GM18502 (cell line): Measurements from ENCODE around the gene CACNA2D4.
"Not testable (repeated sequence)": the region's sequence is repeated elsewhere in the genome, so short reads cannot be mapped to it uniquely, and the experiment has no call there.

Experiments
- ATAC-seq: cut with Tn5 transposase; IDR thresholded peaks from one replicate; pipeline ENCODE4 v1.9.1; 2021; ENCODE audit warnings: mild to moderate bottlenecking; ENCODE audit not compliant: unreplicated experiment, poor library complexity

The CACNA2D4 gene

DNA sequence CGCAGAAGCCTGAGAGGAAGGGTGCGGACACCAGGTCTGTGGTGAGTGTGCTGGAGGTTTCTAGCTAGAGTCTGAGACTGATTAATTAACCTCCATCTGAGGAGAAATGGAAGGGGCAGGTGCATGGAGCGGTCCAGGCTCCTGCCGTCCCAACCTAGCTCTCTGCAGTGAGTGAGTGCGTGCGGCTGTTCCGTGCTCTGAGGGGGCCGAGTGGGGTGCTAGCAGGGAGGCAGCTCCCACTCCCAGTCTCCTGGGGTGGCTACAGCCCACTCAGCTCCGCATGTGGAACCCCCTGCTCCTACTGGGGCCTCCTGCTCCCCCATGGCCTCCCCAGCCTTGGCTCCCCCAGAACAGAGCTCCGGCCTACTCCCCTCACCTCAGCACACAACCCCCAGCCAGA, 95.2 kb downstream of the CACNA2D4 start:
- ATAC-seq: no peak

DNA sequence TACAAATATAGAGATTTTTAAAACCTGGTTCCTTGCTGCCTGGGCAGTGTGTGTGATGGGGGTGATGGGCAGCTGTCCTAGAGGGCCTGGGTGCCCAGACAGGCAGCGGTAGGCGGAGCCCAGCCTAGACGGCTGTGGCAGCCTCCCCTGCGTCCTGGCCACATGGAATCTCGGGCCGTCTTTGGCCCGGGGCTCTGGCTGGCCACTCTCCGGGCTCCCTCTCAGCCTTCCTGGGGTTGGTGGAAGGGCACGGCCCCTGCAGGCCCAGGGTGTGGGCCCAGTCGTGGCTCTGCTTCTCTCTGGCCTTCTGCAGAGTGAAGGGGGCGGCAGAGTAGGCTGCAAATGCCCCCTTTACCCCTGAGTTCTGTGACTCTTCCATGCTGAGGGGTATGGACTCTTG, 95.8 kb downstream of the CACNA2D4 start:
- no peak for ATAC-seq

DNA sequence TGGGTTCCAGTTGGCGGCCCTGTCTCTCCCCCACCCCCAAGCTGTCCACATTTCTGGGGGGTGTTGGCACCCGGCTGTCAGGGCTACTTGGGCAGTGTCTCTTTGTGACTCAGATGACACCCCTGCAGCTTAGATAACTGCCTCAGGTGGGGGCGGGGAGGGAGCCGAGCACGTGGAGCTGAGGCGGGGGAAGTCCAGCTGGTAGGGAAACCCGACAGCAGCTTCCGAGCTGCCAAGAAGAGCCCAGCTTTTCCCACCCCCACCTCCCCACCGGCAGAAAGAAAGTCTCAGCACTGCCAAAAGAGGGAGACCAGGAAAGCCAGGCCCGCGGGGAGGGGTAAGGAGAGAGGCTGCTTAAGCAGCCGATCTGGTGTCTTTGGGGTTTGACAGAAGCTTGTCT, 96.6 kb downstream of the CACNA2D4 start:
- no peak for ATAC-seq

DNA sequence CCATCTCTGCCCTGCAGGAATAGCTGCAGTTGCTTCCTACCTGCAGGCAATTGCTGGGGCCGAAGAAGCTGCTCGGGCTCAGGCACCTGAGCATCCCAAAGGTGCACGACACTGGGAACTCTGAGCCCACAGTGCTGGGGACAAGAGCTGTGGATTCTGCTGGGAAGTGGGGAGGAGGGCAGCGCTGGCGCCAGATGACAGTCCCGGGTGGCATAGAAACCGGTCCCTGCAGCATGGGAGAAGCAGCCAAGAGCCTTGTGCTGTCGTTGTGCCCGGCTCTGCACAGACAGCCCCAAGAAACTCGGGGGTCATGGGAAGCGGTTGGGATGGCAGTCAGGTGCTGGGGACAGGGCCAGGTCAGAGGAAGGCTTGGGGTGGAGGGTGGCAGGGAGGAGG, 97.6 kb downstream of the CACNA2D4 start:
- no peak for ATAC-seq

DNA sequence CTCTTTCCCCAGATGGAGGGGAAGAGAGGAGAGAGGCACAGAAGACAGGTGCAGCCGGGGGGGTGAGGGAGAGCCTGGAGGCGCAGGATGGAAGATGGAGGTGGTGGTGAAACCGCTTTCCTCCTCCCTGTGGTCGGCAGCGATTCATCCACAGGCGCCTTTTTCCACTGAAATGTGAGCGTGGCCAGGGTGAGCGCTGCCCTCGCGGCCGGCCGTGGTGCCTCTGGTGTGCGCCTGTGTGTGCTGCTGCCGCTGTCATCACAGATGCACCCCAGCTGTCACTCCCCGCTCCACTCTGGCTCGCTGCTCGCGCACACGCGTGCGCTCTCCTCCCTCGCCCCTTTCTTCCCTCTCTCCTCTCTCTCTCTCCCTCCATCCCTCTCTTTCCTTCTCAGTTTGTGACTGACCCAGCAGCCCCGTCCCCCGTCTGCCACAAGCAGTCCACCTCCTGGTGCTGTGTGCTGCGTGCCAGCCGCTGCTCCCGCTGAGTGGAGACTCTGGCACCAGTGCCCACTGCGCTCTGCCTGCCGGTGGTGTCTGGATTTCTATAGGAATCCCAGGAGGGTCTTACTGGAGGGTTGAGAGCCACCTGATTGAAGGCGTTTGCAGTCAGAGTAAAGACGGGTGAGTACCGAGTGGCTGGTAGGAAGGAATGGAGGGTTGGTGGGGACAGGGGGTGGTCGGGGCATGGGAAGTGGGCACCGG, 98.1 kb downstream of the CACNA2D4 start, which contains the start of gene LRTM2:
TSS of gene LRTM2 (plus strand) at position 375 of the 705 bp plus-strand sequence. CDS start 7,584 bp downstream, outside the sequence.
- ATAC-seq: no peak

DNA sequence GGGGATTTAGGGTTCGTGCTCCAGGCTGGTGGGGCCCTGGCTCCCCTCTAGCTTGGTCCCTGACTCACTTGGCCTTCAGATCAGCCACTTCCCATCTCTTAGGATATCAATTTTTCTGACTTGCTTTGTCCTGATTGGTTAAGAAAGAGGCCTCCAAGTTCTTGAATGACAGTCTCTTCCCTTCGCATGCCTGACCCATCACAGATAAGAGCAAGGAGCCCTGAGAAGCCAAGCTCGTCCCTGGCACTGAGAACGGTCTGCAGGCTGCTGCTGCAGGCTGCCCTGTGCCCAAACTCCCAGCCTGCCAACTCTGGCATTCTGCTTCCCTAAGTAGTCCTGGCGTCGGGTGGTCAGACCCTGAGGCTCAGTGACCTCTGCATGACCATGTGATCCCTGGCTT, 98.9 kb downstream of the CACNA2D4 start:
- ATAC-seq: no peak

DNA sequence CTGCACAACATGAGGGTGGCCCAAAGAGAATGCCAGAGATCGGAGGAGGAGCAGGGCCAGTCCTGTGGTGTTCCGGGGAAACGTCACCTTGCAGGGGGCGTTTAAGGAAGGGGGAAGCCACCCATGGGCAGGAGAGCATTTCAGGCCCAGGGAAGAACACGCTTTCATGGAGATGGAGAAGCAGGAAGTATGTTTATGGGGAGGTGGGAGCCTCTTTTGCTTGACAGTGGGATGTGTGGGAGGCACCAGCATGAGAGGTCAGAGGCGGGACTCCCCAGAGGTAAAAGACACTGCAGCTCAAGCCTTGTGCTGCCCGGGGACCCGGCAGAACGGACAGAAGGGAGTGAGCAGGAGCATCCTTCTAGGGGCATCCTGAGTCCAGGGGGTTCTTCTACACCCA, 99.4 kb downstream of the CACNA2D4 start:
- ATAC-seq: no peak

DNA sequence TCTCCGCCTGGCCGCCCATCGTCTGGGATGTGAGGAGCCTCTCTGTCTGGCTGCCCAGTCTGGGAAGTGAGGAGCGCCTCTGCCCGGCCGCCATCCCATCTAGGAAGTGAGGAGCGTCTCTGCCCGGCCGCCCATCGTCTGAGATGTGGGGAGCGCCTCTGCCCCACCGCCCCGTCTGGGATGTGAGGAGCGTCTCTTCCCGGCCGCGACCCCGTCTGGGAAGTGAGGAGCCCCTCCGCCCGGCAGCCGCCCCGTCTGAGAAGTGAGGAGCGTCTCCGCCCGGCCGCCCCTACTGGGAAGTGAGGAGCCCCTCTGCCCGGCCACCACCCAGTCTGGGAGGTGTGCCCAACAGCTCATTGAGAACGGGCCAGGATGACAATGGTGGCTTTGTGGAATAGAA, 100.5 kb downstream of the CACNA2D4 start:
- ATAC-seq: not testable (repeated sequence)

DNA sequence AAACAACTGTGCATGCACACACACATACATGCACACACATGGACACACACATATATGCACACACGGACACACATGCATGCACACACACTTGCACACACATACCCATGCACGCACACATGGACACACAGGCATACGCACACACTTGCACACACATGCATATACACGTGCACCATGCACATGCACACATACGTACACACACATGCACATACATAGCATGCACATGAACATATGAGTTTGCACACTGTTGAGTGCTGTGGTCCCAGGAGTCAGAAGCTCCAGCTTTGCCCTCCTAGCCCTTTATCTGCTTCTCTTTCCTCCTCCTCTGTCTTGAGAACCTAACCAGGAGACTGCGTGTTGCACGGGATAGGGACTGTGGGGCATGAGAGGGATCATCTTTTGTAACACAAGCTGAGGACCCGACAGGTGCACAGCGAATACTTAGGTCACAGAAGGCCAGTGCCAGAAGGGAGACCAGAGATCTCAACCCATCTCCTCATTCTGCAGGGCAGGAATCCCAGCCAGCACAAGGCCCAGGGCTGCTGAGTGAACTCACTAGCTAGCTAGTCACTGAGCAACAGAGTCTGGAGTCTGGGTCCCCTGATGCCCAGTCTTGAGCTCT, 101.6 kb downstream of the CACNA2D4 start:
- ATAC-seq: no peak

DNA sequence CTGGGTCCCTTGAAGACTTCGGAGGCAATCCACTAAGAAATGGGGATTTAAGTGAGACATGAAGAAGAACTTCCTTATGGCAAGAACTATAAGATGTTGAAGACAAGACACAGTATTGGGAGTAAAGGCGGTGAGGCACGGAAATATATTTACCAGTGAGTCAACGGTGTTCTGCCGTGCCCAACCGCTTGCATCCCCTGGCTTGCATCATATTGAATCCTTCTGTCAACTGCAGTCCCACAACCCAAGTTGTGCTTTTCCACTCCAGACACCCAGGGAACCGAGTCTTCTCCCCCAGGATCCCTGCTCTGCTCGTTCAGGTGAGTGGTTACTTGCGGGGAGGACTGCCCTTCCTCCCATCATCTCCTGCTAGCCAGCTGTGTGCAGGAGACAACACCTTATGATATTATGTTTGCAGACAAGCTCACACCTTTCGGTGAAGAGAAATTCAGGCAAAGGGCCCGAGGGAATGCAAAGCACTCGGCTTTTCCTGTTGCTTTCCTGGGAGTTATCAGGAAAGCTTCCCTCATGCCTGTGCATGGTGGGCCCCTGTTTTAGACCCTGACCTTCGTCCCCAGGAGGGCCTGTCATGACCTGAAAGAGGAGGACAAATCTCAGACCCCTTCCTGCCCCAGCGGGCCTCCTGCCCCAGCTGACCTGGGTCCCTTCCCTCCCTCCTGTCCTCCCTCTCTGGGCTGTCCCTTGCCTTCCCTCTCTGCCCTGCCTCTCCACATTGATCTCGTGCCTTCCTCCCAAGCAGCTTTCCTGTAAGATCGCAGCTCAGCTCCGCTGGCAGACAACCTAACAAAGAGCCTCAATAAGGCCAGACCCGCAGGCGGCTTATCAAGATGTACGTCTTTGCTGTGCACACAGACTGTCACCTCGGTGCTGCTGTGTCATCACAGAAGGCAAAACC, 102.4 kb downstream of the CACNA2D4 start:
- no peak for ATAC-seq

DNA sequence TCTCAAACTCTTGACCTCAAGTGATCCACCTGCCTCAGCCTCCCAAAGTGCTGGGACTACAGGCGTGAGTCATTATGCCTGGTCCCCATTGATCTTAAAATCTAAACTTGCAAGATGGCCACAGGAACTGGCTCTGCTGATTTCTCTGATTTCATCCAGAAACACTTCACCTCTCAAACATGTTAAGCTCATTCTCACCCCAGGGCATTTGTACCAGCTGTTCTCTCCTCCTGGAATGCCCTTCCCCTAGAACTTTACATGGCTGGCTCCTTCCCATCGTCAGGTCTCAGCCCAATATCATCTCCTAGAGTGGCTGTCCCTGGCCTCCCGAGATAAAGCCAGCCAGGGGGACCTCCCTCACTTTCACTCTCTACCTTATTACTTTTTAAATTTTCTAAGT, 103.3 kb downstream of the CACNA2D4 start:
- ATAC-seq: no peak

DNA sequence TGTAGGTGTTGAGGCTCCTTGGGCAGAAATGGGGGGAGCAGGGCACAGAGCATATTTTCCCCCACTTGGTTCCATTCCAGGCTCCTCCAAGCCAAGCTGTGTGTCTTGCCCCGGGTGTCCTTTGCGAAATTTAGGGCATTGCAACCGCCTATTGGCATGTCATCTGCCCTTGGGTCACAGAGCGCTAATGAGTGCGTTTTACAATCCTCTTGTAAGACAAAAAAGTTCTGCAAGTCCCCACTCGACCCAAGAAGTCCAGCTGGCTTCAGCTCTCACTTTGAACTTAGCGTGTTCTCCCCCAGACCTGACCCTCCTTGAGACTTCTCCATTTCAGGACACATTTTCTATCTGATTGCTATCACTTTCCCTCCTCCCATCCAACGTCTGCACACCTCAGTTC, 104.2 kb downstream of the CACNA2D4 start:
- no peak for ATAC-seq

DNA sequence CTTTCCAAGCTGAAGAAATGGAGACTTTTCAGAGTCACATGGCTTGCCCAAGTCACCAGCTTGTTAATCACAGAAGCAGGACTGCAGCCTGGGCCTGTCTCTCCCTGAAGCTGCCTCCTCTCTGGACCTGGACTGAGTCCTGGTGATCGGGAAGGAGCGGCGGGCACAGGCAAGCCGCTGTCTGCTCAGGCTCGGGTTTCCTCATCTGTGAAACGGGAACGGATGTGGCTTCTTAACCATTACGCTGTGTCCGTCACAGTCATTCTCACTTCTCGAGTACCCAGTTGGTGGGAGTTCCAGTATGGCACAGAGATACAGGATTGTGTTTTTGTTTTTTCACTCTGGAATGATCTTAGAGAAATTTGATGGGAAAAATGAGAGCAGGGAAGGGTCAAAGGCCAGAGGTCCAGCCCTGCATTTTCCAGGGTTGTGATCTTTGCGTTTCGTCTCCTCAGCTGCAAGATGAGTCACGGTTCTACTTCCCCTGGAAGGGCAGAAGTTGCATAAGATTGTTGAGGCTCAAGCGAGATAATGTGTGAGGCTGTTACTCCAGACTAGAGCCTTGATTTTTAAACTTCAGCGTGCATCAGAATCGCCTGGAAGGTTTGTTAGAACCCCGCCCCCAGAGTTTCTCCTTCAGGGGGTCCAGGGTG, 105.7 kb downstream of the CACNA2D4 start:
- ATAC-seq: no peak

DNA sequence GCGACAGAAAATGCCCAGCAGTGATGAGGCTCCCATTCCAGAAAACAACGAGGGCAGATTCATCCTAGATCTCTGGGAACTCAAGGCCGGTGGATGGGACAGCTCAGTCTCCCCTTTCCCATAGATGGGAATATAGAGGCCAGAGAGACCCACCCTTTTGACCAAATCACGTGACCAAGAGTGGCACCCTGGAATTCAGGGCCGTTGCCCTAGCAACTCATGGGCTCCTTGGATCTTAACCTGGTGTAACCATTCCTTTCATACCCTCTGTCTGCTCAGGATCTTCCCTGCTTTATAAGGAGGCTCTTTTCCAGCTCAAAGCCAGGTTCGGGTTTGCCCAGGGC, 106.5 kb downstream of the CACNA2D4 start:
- ATAC-seq: no peak

DNA sequence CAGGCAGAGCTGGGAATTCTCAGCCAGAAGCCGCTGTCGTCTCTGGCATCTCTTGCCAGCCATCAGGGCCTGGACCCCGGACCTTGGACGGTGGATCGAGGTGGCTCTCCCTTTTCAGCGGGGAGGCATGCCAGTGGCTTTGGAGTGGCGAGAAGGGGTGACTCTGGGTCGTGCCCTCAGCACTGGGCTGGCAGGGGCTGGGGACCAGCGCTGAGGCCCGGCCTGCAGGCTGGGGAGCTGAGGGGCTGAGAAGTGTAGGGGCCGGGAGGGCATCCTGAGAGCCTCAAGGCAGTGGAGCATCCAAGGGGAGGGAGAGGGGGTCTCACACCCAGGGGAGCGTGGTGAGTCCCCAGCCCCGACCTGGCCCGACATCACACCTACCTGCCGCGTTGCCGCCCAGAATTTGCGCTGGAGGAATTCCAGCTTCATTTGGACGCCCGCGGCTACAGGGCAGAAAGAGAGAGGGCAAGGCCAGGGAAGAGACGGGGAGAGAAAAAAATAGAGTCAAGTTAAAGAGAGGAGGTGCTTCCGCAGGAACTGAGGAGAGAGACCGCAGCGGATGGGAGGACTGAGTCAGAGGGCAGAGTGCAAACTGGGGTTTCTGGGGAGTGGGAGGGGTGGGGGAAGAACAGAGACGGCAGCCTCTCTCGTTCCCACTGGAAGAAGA, 107.0 kb downstream of the CACNA2D4 start:
- ATAC-seq: no peak

DNA sequence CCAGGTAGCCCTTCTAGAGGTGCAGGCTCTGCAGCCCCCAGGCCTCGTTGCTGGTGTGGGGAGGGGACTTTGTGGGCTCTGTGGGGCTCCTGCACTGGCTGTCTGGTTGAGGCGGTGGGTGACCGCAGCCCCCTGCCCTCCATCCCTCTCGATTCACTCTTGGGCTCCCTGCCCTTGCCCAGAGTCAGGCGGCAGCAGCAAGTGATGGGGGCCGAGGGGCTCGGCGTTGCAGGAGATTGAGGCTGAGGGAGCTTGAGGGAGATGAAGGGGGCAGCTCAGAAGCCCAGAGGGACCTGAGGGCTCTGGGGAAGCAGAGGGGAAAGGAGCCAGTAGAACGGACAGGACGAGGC, 107.5 kb downstream of the CACNA2D4 start:
- ATAC-seq: no peak

DNA sequence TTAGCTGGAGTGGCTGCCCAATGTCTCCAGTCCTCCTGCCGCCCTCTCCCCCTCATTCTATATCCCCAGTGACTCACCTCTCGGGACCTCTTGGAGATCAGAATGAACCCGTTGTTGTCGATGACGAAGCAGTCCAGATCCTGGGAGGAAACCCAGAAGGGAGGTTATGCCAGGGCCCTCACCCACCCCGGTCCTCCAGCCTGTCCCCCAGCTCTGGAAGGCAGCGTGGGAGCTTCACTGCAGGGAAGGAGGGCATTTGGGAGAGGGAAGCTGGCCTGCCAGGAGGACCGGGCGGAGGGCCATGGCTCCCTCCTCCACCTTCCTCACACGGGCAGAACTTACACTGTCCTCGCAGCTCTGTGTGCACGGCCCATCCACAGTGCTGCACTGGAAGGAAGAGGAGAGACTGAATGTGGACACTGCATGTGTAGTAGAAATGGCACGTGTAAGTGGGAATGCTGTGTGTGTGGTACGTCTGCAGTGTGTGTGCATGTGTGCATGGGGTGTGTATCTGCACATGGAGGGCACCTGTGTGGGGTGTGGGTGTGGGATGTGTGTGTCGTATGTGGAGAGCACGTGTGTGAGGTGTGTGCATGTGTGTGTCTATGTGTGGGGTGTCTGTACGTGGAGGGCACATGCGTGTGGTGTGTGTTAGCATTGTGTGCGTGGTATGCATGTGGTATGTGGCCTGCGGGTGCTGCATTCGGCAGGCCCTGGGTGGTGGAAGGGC, 108.1 kb downstream of the CACNA2D4 start:
- ATAC-seq: no peak

DNA sequence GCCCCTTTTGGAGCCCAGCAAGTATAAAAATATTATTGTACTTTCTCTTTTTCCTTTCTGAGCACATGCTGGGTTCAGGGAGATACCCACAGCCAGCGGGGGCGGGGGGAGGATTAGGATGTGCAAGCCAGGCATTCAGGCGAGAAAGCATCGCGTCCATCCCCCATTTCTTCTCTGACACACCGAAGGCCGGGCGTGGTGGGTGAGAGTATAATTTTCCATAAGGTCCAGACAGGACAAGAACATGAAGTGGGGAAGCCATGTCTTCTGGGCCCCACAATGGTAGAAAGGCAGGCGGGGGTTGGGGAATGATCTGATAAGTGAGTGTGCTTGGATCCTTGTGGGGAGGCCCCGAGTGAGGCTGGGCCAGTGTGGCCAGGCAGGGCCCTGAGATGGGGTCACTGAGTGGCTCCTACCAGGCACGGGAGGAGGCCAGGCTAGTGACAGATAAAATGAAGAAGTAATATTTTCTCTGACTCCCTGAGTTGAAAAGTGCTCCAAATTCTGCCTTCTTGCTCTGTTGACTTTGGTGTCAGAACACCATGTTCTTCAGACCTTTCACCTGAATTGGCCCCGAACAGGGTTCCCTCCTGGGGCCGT, 108.8 kb downstream of the CACNA2D4 start:
- ATAC-seq: no peak

DNA sequence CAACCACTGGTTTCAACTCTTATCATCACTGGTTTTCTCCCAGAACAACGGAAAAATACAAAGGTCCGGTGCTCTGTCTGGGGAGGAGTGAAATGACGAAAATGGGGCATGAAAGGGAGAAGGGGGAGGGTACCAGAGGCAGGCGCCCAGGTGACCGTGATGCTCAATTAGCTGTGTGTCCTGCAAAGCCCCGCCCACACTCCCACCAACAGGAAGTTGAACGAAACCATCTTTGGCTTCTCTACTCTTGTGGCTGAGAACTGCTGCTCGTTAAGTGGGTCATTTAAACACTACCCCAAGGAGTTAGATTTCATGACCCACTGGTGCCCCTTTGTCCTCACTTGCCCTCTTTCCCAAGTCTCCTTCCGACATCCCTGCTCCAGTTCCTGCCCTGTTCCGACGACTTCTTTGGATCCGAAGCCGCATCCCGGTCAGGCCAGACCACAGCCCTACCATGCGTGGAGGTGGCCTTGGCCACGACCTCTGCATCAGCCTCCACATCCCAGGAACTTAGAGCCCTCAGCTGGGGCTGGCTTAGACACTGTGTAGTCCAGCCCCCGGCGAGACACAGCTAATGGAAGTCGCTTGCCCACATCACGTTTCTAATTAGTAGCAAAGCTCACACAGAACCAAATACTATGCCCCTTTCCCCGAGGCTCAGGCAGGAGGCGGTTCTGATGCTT, 109.5 kb downstream of the CACNA2D4 start:
- ATAC-seq: no peak
